PC-9 (cell line): ENCODE measurements around the gene TENM4. TPM values are rescaled to one million over a fixed set of nuclear protein-coding genes. Genes with fewer than 3 reads are reported as not detected.

Source experiments
- BruUV-seq: library from RNA; stranded (reverse); fragments of 400-500 nt; replicated peaks from 2 replicates; lab custom pipeline; 2021; lab: Mats Ljungman, UMichigan
- CTCF ChIA-PET: fragments of 300-600 bp; sonication (Branson Sonifier 250); formaldehyde crosslinking; loops from one replicate; lab custom pipeline; 2022; ENCODE audit warnings: antibody characterized with exemption; lab: Charles Lee
- POLR2A ChIA-PET: fragments of 300-600 bp; sonication (Branson Sonifier 250); formaldehyde crosslinking; loops from one replicate; lab custom pipeline; 2022; ENCODE audit warnings: antibody characterized with exemption; ENCODE audit not compliant: unreplicated experiment; lab: Charles Lee
- DNase-seq, 2 experiments: peaks; one replicate each; pipeline versions ENCODE4 v3.0.0 to v3.0.0-alpha.2; 2015 to 2022; ENCODE audit warnings: mixed read lengths in 1 of 2
- H2AFZ ChIP-seq: fragments of 200-600 bp; sonication (generic); 2 replicates; pipeline ENCODE4 v1.8.1; 2017; ENCODE audit warnings: antibody characterized with exemption
- H3F3A ChIP-seq: fragments of 200-600 bp; sonication (generic); 2 replicates; pipeline ENCODE4 v1.8.1; 2017; ENCODE audit warnings: antibody characterized with exemption, mild to moderate bottlenecking, low read depth; ENCODE audit not compliant: insufficient read depth
- H3K27ac ChIP-seq: fragments of 200-600 bp; sonication (generic); 2 replicates; pipeline ENCODE4 v1.6.1; 2016; ENCODE audit warnings: mixed run types
- H3K27me3 ChIP-seq: fragments of 200-600 bp; sonication (generic); 2 replicates; pipeline ENCODE4 v1.6.1; 2016; ENCODE audit warnings: low read depth, mixed run types; ENCODE audit not compliant: insufficient read depth
- H3K36me3 ChIP-seq: fragments of 200-600 bp; sonication (generic); 2 replicates; pipeline ENCODE4 v1.6.1; 2016; ENCODE audit warnings: low read depth, mixed run types
- H3K4me1 ChIP-seq: fragments of 200-600 bp; sonication (generic); replicated peaks from 2 replicates; pipeline ENCODE4 v1.6.1; 2016; ENCODE audit warnings: mixed run types; ENCODE audit not compliant: insufficient read depth
- H3K4me2 ChIP-seq: fragments of 200-600 bp; sonication (generic); 2 replicates; pipeline ENCODE4 v1.6.1; 2017; ENCODE audit warnings: mixed run types
- H3K4me3 ChIP-seq: fragments of 200-600 bp; sonication (generic); 2 replicates; pipeline ENCODE4 v1.6.1; 2016; ENCODE audit warnings: mixed run types
- H3K79me2 ChIP-seq: fragments of 200-600 bp; sonication (generic); 2 replicates; pipeline ENCODE4 v1.6.1; 2017; ENCODE audit warnings: low read depth, mixed run types
- H3K9me2 ChIP-seq: fragments of 200-600 bp; sonication (generic); 2 replicates; pipeline ENCODE4 v1.8.1; 2017; ENCODE audit warnings: mild to moderate bottlenecking; ENCODE audit not compliant: insufficient read depth
- H3K9me3 ChIP-seq: fragments of 200-600 bp; sonication (generic); 2 replicates; pipeline ENCODE4 v1.8.1; 2016; ENCODE audit warnings: low read depth; ENCODE audit not compliant: insufficient read depth
- H4K20me1 ChIP-seq: fragments of 200-600 bp; sonication (generic); 2 replicates; pipeline ENCODE4 v1.8.1; 2017; ENCODE audit not compliant: insufficient read depth
- EZH2 ChIP-seq: fragments of 200-600 bp; sonication (generic); IDR thresholded peaks from 2 replicates; pipeline ENCODE4 v1.8.0; 2017; ENCODE audit warnings: antibody characterized with exemption, low read depth
- intact Hi-C: fragments of 100-400 bp; cut with micrococcal nuclease; formaldehyde crosslinking; loops from one replicate; pipeline ENCODE4 v1.10.0; 2022; ENCODE audit not compliant: unreplicated experiment
- total RNA-seq: library from RNA; stranded (reverse); gene quantifications from 2 replicates; pipeline ENCODE4 v1.2.3, GENCODE V29; 2021
- TF ChIP-seq, protein P1 (sequence below): fragments of 200-600 bp; sonication (generic); conservative IDR thresholded peaks from 2 replicates; pipeline ENCODE4 v1.6.1; 2017; ENCODE audit warnings: mixed run types, antibody characterized with exemption, mild to moderate bottlenecking, moderate library complexity

Gene TENM4
- total RNA-seq, 1 experiment from 2014 or later, result not detected

DNA sequence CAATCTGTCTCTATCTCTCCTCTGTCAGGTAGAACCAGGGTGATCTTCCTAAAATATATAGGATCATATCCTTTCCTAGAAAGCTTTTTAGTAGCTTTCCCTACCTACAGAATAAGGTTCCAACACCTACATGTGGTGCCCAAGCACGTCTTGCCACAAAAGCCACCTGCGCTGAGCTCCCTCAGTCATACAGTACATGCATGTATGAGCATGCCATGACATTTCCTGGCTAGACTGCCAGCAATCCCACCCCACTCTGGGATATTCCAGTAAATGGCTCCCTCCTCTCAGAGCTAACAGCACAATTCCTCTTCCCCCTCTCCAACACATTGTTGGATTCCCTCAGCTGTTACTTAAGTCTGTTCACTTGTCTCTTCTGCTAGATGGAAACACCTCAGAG lies 398.0 kb downstream of the TENM4 start:
- H3K4me3 ChIP-seq, result no peak overlapping the region
- H3K4me1 ChIP-seq, result no peaks in the 10 kb centered on the region
- TF ChIP-seq, protein P1, sequence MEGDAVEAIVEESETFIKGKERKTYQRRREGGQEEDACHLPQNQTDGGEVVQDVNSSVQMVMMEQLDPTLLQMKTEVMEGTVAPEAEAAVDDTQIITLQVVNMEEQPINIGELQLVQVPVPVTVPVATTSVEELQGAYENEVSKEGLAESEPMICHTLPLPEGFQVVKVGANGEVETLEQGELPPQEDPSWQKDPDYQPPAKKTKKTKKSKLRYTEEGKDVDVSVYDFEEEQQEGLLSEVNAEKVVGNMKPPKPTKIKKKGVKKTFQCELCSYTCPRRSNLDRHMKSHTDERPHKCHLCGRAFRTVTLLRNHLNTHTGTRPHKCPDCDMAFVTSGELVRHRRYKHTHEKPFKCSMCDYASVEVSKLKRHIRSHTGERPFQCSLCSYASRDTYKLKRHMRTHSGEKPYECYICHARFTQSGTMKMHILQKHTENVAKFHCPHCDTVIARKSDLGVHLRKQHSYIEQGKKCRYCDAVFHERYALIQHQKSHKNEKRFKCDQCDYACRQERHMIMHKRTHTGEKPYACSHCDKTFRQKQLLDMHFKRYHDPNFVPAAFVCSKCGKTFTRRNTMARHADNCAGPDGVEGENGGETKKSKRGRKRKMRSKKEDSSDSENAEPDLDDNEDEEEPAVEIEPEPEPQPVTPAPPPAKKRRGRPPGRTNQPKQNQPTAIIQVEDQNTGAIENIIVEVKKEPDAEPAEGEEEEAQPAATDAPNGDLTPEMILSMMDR, result no peak
- TF ChIP-seq EZH2, result no peak
- peaks cover 36% of the 10 kb centered on the region for H3K27me3 ChIP-seq
- H3K4me2 ChIP-seq, result no peak overlapping the region
- BruUV-seq, result no TSS peak
- H3K9me3 ChIP-seq, result no peaks in the 10 kb centered on the region
- no peak for DNase-seq
- no peaks in the 10 kb centered on the region for H3K9me2 ChIP-seq
- no peaks in the 10 kb centered on the region for H3K79me2 ChIP-seq
- no peaks in the 10 kb centered on the region for H3F3A ChIP-seq
- intact Hi-C loops, result no loop called here
- no peak overlapping the region for H3K27ac ChIP-seq
- H4K20me1 ChIP-seq, result no peaks in the 10 kb centered on the region
- no peak overlapping the region for H2AFZ ChIP-seq
- CTCF ChIA-PET, result no interaction called here
- POLR2A ChIA-PET, result no interaction called here
- no peaks in the 10 kb centered on the region for H3K36me3 ChIP-seq

DNA sequence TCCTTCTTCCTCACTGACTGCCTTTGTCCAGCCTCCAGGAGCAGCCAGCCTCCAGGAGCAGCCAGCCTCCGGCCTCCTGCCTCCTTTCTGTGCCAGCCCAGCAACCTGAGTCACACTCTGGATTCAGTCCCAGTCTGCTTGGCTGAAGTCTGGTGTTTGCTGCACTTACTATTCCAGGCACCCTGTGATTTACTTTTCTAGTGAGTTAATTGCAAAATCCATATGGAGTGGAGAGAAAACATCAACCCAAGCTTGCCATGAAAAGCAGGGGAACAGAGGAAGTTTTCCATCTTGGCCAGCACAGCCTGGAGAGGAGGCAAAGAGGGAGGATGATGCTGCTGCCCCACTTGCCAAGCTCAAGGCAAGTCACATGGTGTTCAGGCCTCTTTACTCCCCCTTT lies 400.5 kb downstream of the TENM4 start:
- Histone ChIP-seq H3K4me3 (no peak overlapping the region), H3K27me3 (peaks cover 26% of the 10 kb centered on the region; the same call in 1 of the 2 replicates), H3K4me1 (no peaks in the 10 kb centered on the region), H4K20me1 (no peaks in the 10 kb centered on the region), H3K36me3 (no peaks in the 10 kb centered on the region), H3K79me2 (no peaks in the 10 kb centered on the region), H3F3A (no peaks in the 10 kb centered on the region), H3K9me2 (no peaks in the 10 kb centered on the region), H3K27ac (no peak overlapping the region), H3K4me2 (no peak overlapping the region), H3K9me3 (no peaks in the 10 kb centered on the region), H2AFZ (no peak overlapping the region)
- intact Hi-C loops, result no loop called here
- ChIA-PET POLR2A (no interaction called here), CTCF (no interaction called here)
- DNase-seq, result no peak
- TF ChIP-seq, protein P1, result no peak
- no peak for TF ChIP-seq EZH2
- no TSS peak for BruUV-seq

DNA sequence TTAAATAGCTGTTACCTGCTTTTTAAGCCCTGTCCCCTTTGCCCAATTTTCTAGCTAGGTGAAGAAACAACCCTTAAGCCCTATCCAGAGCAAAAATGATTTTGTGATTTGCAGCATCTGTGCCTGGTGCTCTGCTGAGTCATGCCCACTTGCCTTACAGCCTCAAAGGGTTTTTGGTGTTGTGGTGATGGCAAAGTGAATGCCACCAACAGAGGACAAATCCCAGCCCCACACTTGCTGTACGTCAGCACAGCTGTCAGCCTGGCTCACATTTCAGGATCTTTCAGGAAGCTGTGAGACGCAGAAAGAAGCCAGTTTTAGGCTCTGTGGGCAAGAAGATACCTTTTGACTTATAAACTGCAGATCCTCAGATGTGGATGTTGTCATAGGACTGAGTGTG lies 401.7 kb downstream of the TENM4 start:
- H3K27me3 ChIP-seq, result peaks cover 27% of the 10 kb centered on the region; the same call in 1 of the 2 replicates
- H3K9me3 ChIP-seq, result no peaks in the 10 kb centered on the region
- no peaks in the 10 kb centered on the region for H3F3A ChIP-seq
- no peaks in the 10 kb centered on the region for H3K79me2 ChIP-seq
- intact Hi-C loops, result no loop called here
- no TSS peak for BruUV-seq
- no peak for DNase-seq
- no peak for TF ChIP-seq EZH2
- TF ChIP-seq, protein P1, result no peak
- H3K9me2 ChIP-seq, result no peaks in the 10 kb centered on the region
- H3K4me1 ChIP-seq, result no peaks in the 10 kb centered on the region
- no peak overlapping the region for H2AFZ ChIP-seq
- no peak overlapping the region for H3K4me2 ChIP-seq
- no peak overlapping the region for H3K4me3 ChIP-seq
- POLR2A ChIA-PET, result no interaction called here
- H3K36me3 ChIP-seq, result no peaks in the 10 kb centered on the region
- no peak overlapping the region for H3K27ac ChIP-seq
- CTCF ChIA-PET, result no interaction called here
- no peaks in the 10 kb centered on the region for H4K20me1 ChIP-seq
